ENCODE data around the gene EIF5AL1.
"Not testable (repeated sequence)": the region's sequence is repeated elsewhere in the genome, so short reads cannot be mapped to it uniquely, and the experiment has no call there.

EIF5AL1 gene

GRCh38 chr10:79488336-79488735 is 24.0 kb upstream of the EIF5AL1 start:
- no peak for DNase-seq

DNA sequence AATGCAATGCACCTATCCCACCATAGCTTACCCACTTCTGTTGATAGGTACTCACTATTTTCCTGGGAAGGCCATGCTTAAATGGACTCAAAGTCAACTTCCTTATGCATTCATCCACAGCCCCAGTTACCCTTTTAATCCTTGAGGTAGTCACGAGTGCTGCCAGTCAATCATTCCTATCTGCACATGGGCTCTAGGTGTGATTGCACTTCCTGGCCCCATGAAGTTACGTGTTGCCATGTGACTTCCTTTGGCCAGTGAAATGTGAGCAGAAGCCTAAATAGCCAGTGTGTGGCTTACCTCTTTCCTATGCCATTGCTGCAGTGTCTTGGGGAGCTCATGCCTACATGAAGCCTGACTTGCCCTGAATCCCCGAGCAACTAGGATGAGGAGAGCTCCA is 23.5 kb upstream of the EIF5AL1 start:
- DNase-seq: no peak

GRCh38 chr10:79490400-79491142 is 21.8 kb upstream of the EIF5AL1 start:
- DNase-seq: peak; percentile 70

GRCh38 chr10:79491143-79491835 is 21.0 kb upstream of the EIF5AL1 start:
- DNase-seq: no peak

DNA sequence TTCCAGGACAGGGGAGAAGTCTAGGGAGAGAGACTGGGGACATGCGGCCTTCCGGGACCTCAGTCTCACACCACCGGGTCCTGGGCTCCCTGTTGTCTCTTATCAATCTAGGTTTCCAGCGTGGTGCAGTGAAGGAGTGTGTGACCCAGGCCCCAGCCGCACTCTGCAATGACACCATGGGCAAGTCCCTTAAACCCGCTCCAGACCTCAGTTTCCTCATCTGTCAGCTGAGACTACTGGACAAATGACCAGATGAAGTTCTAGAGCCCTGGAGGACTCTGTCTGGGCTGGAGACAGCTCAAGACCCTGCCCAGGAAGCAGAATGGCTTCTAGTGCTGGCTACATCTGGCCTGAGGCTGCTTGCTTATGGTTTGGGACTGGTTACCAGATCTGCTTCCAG is 20.1 kb upstream of the EIF5AL1 start:
- no peak for DNase-seq

- DNase-seq: no peak
These were observed 19.5 kb upstream of the EIF5AL1 start for GRCh38 chr10:79492839-79493238.

- no peak for DNase-seq
These were observed 18.5 kb upstream of the EIF5AL1 start for GRCh38 chr10:79493806-79494205.

GRCh38 chr10:79494871-79495705 is 17.2 kb upstream of the EIF5AL1 start:
- no peak for DNase-seq

- DNase-seq: no peak
These were observed 16.5 kb upstream of the EIF5AL1 start for GRCh38 chr10:79495791-79496190.

- no peak for DNase-seq
These were observed 15.4 kb upstream of the EIF5AL1 start for GRCh38 chr10:79496896-79497295.

DNA sequence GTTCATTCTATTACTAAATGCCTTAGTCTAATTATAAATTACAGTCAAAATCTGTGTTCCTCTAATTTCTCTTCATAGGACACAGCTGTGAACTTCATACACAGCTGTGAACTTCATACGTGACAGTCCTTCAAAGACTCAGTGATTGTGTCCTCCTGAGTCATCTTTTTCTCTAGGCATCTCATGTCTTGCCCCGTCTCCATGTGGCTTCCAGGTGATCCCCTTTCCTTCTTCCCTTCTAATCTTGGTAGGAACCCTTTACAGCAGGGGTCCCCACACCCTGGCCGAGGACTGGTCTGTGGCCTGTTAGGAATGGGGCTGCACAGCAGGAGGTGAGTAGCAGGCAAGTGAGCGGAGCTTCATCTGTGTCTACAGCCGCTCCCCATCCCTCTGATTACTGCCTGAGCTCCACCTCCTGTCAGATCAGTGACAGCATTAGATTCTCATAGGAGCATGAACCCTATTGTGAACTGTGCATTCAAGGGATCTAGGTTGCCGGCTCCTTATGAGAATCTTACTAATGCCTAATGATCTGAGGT is 14.0 kb upstream of the EIF5AL1 start:
- no peak for DNase-seq

DNA sequence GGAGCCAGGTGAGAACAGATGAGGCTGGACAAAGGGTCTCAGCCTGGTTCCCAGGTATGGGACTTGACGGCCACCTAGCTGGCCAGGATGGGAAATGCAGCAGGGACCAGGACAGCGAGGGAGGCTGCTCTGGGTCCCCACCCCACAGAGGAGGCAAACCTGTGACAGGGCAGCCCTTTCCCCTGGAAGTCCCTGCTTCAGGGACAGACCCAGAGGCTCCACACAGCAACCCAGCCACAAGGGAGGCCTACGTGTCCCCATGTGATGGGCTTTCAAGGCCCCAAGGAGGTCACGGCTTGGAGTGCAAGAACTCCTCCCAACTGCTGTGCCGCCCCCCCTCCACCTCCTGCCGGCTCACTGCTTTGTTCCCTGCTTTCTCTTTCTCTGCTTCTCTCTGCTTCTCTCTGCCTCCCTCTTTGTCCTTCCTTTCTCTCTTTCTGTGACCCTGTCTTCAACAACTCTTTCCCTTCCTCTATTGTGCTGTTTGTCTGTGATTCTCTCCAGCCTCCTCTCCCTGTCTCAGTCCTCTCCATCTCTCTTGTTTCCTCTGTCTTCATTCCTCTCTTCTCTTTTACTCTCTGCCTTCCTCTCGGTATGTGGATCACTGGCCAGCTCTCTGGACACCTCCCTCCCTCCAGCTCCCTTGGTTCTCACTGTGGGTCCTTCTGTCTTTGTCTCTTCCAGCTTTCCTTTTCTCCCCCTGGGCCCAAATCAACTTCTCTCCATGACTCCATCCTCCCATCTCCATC is 9.6 kb upstream of the EIF5AL1 start:
- peak; percentile 50 for DNase-seq

- DNase-seq: not testable (repeated sequence)
These were observed 8.5 kb upstream of the EIF5AL1 start for GRCh38 chr10:79503787-79504186.

DNA sequence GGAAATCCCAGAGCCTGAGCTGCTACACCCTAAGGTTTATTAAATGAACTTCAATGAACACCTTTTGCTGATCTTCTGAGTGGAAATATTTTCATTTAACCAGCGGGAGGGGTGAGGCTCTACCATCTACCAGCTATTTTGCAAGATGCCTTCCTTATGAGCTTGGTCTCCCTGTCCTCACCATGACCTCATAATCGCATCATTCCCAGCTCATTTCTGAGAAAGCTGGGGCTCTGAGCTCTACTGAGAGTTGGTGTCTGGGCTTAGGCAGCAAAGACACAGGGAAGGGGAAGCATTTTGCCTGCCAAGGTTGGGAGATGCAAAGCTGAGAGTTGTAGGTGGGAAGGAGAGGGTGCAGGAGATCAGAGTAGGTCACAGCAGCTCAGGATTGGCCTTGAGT is 7.8 kb upstream of the EIF5AL1 start:
- not testable (repeated sequence) for DNase-seq

- DNase-seq: not testable (repeated sequence)
These were observed 7.0 kb upstream of the EIF5AL1 start for GRCh38 chr10:79505328-79505727.

GRCh38 chr10:79505829-79506228 is 6.5 kb upstream of the EIF5AL1 start:
- DNase-seq: no peak

GRCh38 chr10:79507440-79508167 is 4.7 kb upstream of the EIF5AL1 start:
- no peak for DNase-seq

- DNase-seq: not testable (repeated sequence)
These were observed 4.1 kb upstream of the EIF5AL1 start for GRCh38 chr10:79508245-79508644.

DNA sequence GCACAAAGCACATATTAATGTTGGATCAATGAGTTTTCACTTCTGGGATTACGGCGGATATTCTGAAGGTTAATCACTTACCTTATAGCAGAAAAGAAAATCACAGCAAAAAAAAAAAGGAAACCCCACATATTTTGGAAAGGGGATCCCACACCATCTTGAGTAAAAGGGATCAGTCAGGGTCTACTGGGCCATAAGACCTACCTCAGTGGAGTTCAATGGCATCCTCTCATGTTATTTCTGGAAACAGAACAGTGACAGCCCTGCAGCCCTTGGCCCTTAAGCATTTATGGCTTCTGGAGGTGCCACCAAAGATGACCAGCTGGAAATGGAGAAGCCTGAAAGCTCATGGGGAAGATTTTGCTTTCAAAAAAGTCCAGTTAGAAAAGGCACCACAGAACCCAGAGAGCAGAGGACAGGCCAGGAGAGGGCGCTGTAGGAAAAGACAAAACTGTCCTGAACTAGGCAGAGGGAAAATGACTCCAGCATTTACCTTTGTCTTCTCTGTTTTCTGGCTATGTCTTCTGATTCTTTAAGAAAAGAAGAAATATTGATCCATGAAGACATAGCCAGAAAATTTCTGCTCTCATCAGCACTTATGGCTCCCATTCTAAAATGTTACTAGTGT is 2.9 kb upstream of the EIF5AL1 start:
- DNase-seq: not testable (repeated sequence)

DNA sequence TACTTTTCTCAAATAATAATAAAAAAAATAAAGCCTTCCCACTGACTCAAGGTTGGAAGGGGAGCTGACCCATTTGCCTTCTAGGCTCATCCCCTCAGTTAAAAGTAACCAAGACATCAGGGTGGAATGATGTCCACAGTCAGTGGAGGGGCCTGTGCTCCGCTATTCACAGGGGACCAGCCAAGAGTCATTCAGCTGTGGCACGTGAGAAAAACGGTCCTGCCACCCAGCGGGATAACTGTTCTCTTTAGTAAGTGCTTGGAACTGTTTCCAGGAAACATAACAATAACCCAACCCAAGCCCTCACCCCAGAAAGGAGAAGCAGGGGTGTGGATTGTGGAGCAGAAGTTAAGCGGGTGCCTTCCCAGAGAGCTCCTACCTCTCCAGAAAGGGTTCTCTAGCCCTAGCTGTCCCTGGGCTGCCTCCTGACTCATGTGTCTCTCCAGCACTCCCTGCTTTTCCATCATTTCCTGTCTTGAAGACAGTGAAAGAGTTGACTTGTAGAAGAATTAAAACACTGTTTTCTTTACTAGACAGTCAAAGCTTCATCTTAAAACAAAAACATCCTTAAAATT is 2.3 kb upstream of the EIF5AL1 start:
- not testable (repeated sequence) for DNase-seq
